HFF-Myc (cell line): ENCODE results near the gene ASCL5.

Source experiments
- DNase-seq: peaks from one replicate; pipeline ENCODE4 v3.0.0-alpha.2; 2011; ENCODE audit warnings: low read depth; ENCODE audit errors: extremely low read depth
- H3K4me3 ChIP-seq: replicated peaks from 2 replicates; pipeline ENCODE4 v1.5.1; 2011; ENCODE audit warnings: low read depth, mild to moderate bottlenecking, control low read depth, low read length
- CTCF ChIP-seq: IDR thresholded peaks from 2 replicates; pipeline ENCODE4 v1.5.1; 2012; ENCODE audit warnings: mild to moderate bottlenecking, low read depth, low read length, control low read depth; ENCODE audit errors: missing control alignments

Gene ASCL5

GRCh38 chr1:201111672-201112071, 15.3 kb downstream of the ASCL5 start:
- no peak for DNase-seq
- no peak overlapping the region for H3K4me3 ChIP-seq
- no peak for TF ChIP-seq CTCF

- TF ChIP-seq CTCF = no peak
- no peak for DNase-seq
- no peak overlapping the region for H3K4me3 ChIP-seq
Measured at GRCh38 chr1:201111156-201111555, 15.8 kb downstream of the ASCL5 start.

- TF ChIP-seq CTCF = no peak
- DNase-seq = no peak
- H3K4me3 ChIP-seq = no peak overlapping the region
Measured at GRCh38 chr1:201110616-201111015, 16.4 kb downstream of the ASCL5 start.

GRCh38 chr1:201110138-201110537, 16.8 kb downstream of the ASCL5 start:
- no peak for TF ChIP-seq CTCF
- no peak overlapping the region for H3K4me3 ChIP-seq
- no peak for DNase-seq

- no peak for TF ChIP-seq CTCF
- DNase-seq = no peak
- no peak overlapping the region for H3K4me3 ChIP-seq
Measured at GRCh38 chr1:201109651-201110050, 17.3 kb downstream of the ASCL5 start.

- H3K4me3 ChIP-seq = no peak overlapping the region
- DNase-seq = no peak
- TF ChIP-seq CTCF = no peak
Measured at GRCh38 chr1:201108614-201109013, 18.4 kb downstream of the ASCL5 start.

GRCh38 chr1:201105688-201106087, 21.3 kb downstream of the ASCL5 start:
- no peak for DNase-seq
- H3K4me3 ChIP-seq = no peak overlapping the region
- no peak for TF ChIP-seq CTCF
